HG03432 (cell line): Measurements from ENCODE around the gene NPY4R2.
"Not testable (repeated sequence)": the region's sequence is repeated elsewhere in the genome, so short reads cannot be mapped to it uniquely, and the experiment has no call there.

ENCODE experiments used
- ATAC-seq: cut with Tn5 transposase; IDR thresholded peaks from one replicate; pipeline ENCODE4 v1.9.1; 2021; ENCODE audit warnings: mild to moderate bottlenecking, moderate library complexity; ENCODE audit not compliant: unreplicated experiment

The NPY4R2 gene, protein sequence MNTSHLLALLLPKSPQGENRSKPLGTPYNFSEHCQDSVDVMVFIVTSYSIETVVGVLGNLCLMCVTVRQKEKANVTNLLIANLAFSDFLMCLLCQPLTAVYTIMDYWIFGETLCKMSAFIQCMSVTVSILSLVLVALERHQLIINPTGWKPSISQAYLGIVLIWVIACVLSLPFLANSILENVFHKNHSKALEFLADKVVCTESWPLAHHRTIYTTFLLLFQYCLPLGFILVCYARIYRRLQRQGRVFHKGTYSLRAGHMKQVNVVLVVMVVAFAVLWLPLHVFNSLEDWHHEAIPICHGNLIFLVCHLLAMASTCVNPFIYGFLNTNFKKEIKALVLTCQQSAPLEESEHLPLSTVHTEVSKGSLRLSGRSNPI

DNA sequence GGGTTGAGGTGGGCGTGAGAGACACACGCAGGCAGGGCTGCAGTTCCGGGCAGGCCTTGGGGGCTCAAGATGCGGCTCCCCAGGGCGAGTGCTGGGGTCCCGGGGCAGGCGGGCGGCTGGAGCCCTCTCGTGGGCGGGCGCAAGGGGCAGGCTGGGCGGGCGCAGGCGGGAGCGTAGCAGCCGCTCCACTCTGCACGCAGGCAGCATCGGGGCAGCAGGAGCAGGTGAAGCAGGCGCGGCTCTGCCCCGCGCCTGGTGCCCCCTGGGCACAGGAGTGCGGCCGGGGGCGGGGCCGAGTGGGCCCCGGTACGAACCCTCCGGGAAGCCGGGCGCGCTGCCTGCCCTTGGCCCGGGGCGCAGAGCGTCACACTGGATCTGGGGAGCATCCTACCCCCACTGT, at the start of gene NPY4R2:
NPY4R2 (plus strand) TSS at position 188 of the 400 bp plus-strand sequence. CDS start 3,326 bp downstream, outside the sequence.
- not testable (repeated sequence) for ATAC-seq

DNA sequence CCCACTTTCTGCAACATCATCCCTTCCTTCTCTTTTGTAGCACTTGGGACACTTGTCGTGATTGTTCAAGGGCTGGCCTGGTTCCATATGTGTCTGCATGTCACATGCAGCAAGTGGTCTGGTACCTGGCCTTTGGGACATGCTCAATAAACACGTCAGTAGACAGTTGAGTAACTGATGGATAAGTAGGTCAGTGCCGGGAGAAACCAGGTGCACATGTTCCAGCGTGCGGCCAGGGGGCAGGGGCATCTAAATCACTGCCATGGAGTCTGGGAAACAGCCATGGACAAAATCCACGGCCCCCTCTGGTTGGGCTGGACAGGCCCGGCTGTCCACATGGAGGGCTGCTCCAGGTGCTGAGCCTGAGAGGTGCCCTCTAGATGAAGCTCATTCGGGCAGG, 47.6 kb upstream of the NPY4R2 start:
- ATAC-seq: not testable (repeated sequence)

DNA sequence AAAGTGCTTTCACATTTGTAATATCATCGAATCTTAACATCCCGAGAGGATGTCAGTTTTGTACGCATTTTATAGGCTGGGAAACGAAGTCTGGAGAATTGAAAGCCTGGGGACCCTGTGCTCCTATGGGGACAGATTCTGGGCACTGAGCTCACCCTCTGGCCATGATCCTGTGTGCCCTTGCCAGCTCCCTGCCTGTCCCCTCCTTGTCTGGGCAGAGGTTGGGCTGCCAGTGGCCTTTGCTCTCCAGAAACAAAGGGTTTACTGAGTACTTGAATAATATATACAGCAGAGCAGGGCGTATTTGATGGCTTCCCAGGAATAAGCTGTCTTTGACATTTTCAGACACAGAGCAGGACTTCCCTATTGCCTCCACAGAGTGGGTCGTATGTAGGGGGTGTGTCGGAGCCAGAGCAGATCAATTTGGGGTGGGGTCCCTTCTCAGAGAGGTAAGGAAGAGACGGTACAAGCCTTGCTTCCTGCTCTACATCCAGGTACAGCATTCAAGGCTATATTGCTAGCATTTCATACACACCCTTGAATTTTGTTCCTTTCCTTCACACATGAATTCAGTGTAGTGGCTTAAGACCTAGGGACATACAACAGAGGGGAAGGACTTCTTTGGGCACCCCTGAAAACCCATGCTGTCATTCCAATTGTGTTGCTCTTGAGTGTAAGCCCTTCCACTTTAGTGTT, 46.8 kb upstream of the NPY4R2 start:
- ATAC-seq: not testable (repeated sequence)

DNA sequence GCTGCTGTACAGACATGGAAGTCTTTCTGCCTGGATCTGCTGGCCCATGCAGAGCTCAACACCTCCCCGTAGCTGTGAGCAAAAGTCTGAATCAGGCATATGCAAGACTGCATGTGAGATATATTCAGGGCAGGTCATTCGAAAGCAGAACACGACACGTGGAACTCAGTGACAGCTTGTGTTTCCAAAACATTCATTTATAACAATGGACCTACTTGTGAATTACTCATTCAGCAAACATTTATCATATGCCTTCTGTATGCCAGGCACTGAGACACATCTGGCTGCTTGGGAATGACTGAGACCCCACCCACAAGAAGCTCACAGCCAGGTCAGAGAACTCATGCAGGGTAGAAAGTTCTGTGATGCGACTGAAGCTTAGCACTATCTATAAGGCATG, 46.2 kb upstream of the NPY4R2 start:
- not testable (repeated sequence) for ATAC-seq

DNA sequence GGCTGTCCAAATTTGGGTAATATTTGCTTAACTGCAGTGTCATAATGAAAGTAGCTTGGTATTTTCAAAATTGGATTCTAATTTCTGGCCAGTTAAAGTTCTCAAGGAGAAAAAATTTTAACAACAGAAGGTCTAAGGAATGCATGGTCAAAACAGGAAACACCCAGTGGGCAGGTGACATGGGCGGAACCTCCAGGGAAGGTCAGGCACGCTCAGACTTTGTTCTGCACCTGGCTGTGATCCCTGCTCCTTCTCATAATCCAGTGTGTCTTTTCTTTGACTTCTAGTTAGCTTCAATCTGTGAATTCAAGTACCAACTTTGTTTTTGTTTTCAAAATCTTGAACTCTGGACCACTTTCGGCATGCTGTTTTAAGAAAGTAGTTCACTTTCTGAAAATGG, 34.2 kb upstream of the NPY4R2 start:
- not testable (repeated sequence) for ATAC-seq

DNA sequence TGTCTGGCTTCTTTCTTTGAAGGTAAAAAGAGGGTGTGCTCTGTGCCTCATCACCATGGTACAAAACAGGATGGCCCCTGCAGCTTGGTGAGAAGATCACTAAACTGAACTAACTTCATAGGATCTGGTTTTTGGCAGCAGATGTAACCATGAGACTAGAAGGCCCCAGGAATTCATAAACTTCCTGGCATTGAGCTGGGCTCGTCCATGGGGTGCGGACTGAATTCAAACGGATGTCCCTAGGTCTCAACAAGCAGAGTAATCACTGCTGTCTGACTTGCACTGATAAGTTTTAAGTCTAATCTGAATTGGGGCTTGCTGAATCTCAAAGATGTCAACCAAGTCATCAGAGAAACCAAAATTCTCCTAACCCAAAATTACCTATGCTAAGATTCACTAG, 33.5 kb upstream of the NPY4R2 start:
- not testable (repeated sequence) for ATAC-seq

DNA sequence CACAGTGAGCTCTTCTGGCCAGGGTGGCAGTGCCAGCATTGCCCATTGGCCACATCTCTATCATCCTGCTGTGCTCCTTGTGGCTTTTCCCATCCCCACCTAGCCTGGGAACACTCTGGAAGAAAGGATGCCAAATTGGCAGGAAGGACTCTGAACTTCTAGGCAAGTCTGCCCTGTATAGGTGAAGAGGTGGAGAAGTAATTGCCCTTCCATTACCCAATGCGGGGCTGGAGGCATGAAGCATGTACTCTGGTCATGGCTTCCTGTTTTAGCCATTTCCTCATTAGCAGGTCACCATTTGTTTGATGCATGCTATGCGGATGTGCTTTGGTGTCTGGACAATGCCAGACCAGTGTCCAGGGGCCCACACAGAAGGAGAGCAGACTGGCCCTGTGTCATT, 32.1 kb upstream of the NPY4R2 start:
- ATAC-seq: not testable (repeated sequence)

DNA sequence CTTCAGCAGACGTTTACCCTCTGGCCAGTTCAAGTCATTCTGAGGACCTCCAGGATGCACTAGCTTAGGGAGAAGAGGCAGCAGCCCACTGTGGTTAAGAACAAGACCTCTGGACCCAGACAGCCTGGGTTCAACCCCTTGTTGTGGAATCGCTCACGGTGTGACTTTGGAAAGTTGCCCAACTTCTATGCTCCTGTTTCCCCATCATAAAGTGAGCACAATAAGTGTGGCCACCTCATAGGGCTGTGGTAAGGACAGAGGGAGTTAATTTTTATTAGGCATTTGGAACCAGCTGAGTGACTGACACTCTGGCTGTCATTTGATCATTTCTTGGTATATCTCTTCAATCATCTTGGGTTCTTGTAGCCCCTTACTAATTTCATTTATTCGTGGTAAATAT, 31.6 kb upstream of the NPY4R2 start:
- ATAC-seq: not testable (repeated sequence)

DNA sequence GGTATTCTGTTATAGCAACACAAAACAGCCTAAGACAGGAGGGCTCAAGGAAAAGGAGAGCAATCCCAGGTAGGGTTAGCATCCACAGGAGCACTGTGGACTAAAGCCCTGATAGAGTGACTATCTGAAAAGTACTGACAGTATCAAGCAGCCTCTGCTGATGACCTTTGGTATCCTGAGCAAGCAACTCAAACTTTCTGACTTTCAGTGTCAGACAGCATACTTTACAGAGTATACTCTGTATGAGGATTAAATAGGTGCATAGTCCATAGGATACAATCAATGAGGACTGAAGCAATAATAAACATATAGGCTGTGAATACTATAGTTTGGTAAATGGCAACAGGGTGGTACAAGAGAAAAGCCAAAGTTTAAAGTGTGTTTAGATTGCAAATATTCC, 27.7 kb upstream of the NPY4R2 start:
- ATAC-seq: not testable (repeated sequence)

DNA sequence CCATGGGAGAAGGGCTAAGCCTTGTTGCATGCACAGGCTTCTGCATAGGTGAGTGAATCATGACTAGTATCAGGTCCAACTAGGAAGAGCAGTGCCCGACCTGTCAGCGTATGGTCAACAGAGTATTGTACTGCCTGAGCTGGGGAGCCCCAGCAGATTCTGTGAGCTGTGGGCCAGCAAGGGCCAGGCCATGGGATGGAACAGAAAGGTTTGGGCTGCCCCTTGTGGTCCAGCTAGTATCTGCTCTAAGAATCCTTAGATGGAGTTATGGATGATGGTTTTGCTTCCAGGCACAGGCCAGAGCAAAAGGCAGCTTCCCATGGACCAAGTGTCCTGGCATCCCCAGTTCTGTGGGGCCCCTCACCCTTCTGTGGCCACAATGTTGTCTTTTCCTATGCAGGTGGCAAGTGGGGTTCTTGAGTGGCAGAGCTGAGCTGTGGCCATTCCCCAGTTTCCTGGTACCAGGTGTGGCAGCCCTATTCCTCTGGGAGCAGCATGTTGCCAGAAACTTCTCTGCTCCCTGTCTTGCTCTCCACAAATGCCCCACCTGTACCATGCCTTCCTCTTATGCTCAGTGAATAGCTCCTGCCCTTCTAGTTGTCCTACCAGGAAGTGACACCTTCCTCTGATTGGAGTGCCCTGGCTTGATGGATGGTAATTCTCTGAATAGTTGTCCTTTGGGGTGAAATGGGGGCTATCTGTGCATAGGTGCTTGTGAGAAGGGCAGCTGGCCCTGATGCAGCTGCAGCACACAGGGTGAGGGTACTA, 25.8 kb upstream of the NPY4R2 start:
- not testable (repeated sequence) for ATAC-seq

DNA sequence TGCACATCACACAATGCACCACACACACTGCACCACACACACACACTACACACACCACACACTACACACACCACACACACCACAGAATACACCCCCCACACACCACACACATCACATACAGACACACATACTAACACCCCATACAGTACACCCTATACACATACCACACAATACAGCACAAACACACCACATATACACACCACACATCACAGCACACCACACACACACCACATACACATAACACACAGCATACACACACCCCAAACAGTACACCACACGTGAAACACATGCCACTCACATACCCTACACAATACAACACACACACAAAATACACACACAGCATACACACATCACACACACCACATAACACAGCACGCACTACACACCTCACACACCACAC, 23.9 kb upstream of the NPY4R2 start:
- ATAC-seq: not testable (repeated sequence)

DNA sequence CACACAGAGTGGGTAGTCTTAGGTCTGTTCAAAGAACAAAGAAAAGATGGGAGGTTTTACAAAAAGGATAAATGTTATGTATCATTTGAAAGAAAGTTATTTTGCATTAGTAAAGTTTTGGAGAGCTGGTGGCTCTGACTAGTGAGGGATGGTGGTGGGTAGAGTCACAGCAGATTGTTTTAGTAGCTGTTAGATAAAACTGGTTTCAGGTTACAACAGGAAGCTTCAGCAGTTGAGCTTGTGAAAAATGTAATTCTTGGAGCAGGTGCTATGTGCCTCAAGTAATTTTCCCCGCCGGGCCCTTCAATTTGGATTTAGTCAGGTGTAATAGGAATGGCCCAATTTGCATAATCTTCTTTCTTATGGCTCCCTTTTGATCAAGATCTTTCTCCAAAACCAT, 20.6 kb upstream of the NPY4R2 start:
- ATAC-seq: not testable (repeated sequence)

DNA sequence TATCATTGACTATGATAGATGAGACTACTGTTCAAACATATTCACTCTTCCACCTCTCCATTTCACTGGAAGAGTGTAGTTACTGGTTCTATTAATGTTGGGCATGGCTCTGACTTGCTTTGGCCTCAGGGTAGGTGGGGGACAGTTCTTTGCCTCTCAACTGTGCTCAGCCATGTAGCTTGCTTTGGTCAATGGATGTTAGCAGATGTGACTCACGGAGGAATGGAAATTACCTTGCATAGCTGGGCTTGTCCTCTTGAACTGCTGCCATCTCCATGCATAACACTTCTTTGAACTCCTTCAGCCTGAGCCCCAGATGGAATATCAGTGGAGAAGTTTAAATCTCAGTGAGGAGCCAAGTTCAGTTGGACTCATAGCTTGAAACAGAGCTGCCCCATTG, 9.1 kb upstream of the NPY4R2 start:
- ATAC-seq: not testable (repeated sequence)

DNA sequence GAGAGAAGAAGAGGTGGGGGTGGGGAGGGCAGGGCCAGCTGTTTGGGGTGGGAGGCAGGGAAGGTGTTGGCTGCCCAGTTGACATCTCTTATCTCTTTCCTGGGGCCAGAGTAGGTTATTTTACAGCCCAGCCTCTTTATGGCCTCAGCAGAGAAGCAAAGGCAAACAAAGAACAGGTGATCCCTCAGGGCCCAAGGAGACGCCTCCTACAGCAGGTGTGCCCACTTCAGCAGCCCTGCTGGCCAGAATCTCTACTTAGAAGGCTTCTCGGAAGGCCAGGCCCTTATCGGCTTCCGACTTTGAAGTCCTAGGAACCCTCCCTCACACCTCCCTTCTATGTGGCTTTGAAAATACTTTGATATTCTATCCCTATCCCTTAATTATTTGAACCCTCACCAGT, 8.0 kb upstream of the NPY4R2 start:
- ATAC-seq: not testable (repeated sequence)

DNA sequence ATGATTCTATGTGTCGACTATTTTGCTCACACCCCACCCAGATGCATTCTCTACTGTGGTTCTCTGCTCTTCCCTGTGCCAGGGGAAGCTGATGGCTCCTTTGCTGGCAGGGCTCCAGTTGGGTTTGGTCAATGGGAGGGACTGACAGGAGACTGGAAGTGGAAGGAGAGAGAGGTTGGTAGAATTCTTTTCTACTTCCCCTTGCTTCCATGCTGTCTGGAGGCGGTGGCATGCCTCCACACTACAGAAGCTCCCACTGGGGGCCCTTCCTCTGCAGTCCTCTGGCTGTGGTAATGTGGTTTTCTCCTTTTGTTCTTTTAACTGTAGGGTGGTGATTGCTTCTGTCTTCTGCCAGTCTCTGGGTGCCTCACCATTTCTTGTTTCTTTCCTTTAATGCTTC, 4.4 kb upstream of the NPY4R2 start:
- not testable (repeated sequence) for ATAC-seq

DNA sequence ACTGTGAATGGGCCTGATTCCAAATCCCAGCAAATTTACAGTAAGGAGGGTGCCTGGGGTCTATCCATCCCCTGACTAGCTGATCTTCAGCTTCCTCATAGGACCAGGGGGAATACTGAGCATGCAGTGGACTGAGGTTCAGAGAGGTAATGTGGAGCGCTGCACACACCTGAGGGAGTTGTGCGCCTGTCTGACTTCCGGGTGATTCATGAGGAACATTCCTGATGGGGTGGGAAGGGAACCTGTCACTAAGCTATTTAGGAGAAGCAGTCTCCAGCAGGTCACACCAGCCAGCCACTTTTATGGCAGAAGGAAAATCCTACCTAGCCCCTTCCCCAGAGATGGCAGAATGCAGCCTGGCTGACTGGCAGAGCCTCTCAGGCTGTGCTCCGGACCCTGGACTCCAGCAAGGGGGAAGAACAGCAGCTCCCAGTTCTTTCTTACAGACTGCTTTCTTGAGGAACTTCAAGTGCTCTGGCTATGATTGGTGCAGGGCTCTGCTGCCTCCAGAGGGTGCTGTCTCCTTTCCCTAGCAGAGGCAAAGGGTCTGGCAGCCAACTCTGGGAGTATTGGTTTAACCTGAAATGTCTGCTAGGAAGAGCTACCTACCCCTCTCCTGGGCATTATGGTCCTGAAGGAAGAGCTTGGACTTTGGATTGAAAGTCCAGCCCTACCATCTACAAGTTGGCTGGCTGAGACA, 2.5 kb upstream of the NPY4R2 start:
- ATAC-seq: not testable (repeated sequence)

DNA sequence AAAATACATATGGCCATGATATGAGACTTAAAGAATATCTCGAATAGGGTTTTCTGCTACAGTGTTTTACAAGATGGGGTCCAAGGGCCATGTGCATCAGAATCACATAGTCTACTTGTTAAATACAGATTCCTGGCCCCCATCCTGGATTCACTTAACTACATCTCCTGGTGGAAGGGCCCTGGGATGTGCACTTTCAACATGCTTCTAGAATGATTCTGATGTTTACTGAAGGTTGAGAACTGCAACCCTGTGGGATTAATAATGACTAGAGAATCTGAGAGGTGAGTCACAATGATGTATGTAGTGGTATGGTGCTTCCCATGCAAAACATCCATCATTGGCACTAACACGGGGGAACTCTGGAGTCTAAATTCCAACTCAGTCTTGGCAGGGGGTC, 2.1 kb downstream of the NPY4R2 start:
- not testable (repeated sequence) for ATAC-seq

DNA sequence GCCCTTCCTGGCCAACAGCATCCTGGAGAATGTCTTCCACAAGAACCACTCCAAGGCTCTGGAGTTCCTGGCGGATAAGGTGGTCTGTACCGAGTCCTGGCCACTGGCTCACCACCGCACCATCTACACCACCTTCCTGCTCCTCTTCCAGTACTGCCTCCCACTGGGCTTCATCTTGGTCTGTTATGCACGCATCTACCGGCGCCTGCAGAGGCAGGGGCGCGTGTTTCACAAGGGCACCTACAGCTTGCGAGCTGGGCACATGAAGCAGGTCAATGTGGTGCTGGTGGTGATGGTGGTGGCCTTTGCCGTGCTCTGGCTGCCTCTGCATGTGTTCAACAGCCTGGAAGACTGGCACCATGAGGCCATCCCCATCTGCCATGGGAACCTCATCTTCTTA, 4.0 kb downstream of the NPY4R2 start:
- not testable (repeated sequence) for ATAC-seq

DNA sequence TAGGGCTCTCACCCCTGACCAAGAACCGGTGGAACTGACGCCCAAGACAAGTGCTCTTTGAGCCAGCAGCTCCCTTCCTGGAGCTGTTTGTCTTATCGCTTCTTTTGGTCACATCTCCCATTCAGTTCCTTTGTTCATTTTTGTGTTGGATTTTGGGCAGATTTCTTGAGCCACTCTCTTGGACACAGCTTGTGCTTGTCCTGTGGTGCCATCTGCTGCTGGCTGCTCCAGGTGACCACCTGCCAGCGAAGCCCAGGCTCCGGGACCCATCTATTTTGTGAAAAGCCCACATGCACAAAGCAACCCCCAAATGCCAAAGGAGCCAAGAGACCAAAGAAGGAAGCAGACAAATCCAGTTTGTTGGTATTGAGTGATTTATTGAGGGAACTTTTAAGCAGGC, 6.2 kb downstream of the NPY4R2 start:
- not testable (repeated sequence) for ATAC-seq

DNA sequence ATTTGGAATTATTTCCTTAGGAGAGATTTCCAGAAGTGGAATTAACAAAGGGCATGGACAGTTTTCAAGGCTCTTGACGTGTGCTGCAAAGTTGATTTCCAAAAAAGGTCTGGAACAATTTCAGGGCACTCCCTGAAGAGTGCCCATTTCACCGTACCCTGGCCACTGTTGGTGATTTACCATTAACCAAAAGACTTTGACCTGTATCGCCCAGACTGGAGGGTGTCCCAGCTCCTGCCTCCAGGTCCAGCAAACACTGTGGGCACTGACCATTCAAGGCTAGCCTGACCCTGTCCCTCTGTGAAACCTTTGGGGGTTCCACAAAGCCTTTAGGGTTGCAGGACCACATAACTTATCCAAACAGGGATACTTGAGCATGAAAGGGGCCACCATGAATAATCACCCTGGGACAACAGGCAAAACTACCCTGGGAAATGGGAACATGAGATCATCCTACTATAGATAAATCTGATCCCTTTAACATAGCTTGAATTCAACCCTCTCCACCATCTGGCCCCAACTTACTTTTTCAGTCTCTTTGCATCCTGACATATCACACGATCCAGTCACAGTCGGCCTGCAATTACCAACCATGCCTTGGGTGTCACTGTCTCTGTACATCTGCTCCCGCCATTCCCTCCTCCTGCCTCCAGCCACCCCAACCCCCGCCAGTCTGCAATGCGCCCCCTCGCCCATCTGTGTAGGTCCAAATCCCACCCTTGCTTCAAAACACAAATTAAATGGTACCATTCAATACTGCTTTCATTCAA, 8.9 kb downstream of the NPY4R2 start:
- not testable (repeated sequence) for ATAC-seq
